SK-N-SH (cell line): ENCODE measurements around the gene CHCHD1. TPM values are rescaled to one million over a fixed set of nuclear protein-coding genes. Genes with fewer than 3 reads are reported as not detected.
"Not testable (repeated sequence)": the region's sequence is repeated elsewhere in the genome, so short reads cannot be mapped to it uniquely, and the experiment has no call there.

ENCODE experiments used
- CTCF ChIA-PET: fragments of 300-600, 350-600 bp; formaldehyde crosslinking; extraction: SDS; loops from one replicate; lab custom pipeline; 2021; lab: Yijun Ruan, JAX
- POLR2A ChIA-PET: fragments of 350-600 bp; sonication (Branson Sonifier 250); formaldehyde crosslinking; extraction: SDS; loops from one replicate; lab custom pipeline; 2020; ENCODE audit warnings: antibody characterized with exemption, inconsistent platforms; lab: Yijun Ruan, JAX
- DNase-seq: peaks from one replicate; pipeline ENCODE4 v3.0.0; 2012
- H2AFZ ChIP-seq: fragments of 200-600 bp; sonication (generic); 2 replicates; pipeline ENCODE4 v1.8.1; 2016; ENCODE audit warnings: antibody characterized with exemption, mild to moderate bottlenecking, low read depth
- H3F3A ChIP-seq: fragments of 200-600 bp; sonication (generic); replicated peaks from 2 replicates; pipeline ENCODE3; 2016; ENCODE audit warnings: antibody characterized with exemption, mild to moderate bottlenecking; ENCODE audit not compliant: insufficient read depth
- H3K27ac ChIP-seq, 2 experiments: fragments of 200-500 bp in 1 of 2; fragments of 200-600 bp in 1 of 2; sonication (Bioruptor generic) in 1 of 2; sonication (generic), shearing (Covaris generic) in 1 of 2; 2 replicates each; pipeline versions ENCODE4 v1.5.1 to v1.6.1; 2014 to 2016; ENCODE audit warnings: low read depth in 2 of 2, inconsistent platforms in 1 of 2, low read length in 1 of 2, mild to moderate bottlenecking in 1 of 2, mixed read lengths in 1 of 2
- H3K27me3 ChIP-seq: fragments of 200-600 bp; sonication (generic), shearing (Covaris generic); 2 replicates; pipeline ENCODE4 v1.6.1; 2016; ENCODE audit warnings: mixed run types; ENCODE audit not compliant: insufficient read depth
- H3K36me3 ChIP-seq, 2 experiments: fragments of 200-500 bp in 1 of 2; fragments of 200-600 bp in 1 of 2; sonication (Bioruptor generic) in 1 of 2; sonication (generic) in 1 of 2; replicated peaks in 1 of 2; 2 replicates each; pipeline versions ENCODE3 to v1.5.1; 2014 to 2016; ENCODE audit warnings: low read length in 1 of 2, mild to moderate bottlenecking in 1 of 2; ENCODE audit not compliant: insufficient read depth in 2 of 2, control insufficient read depth in 1 of 2
- H3K4me1 ChIP-seq, 2 experiments: fragments of 200-500 bp in 1 of 2; fragments of 200-600 bp in 1 of 2; sonication (Bioruptor generic) in 1 of 2; sonication (generic), shearing (Covaris generic) in 1 of 2; 2 replicates each; pipeline versions ENCODE4 v1.5.1 to v1.6.1; 2014 to 2016; ENCODE audit warnings: low read depth in 1 of 2, low read length in 1 of 2, mixed run types in 1 of 2; ENCODE audit not compliant: insufficient read depth in 2 of 2, control insufficient read depth in 1 of 2
- H3K4me2 ChIP-seq: fragments of 200-600 bp; sonication (generic), shearing (Covaris generic); 2 replicates; pipeline ENCODE4 v1.6.1; 2017; ENCODE audit warnings: mixed run types
- H3K4me3 ChIP-seq, 2 experiments: fragments of 200-500 bp in 1 of 2; fragments of 200-600 bp in 1 of 2; sonication (Bioruptor generic) in 1 of 2; sonication (generic), shearing (Covaris generic) in 1 of 2; 2 replicates each; pipeline versions ENCODE4 v1.5.1 to v1.8.1; 2014 to 2016; ENCODE audit warnings: low read depth in 2 of 2, inconsistent platforms in 1 of 2, low read length in 1 of 2, mild to moderate bottlenecking in 1 of 2, mixed read lengths in 1 of 2, moderate library complexity in 1 of 2
- H3K79me2 ChIP-seq: fragments of 200-600 bp; sonication (generic); 2 replicates; pipeline ENCODE4 v1.8.1; 2017; ENCODE audit warnings: mild to moderate bottlenecking; ENCODE audit not compliant: insufficient read depth
- H3K9ac ChIP-seq: fragments of 200-600 bp; sonication (generic); 2 replicates; pipeline ENCODE4 v1.6.1; 2017; ENCODE audit warnings: mixed run types
- H3K9me2 ChIP-seq: fragments of 200-600 bp; sonication (generic); 2 replicates; pipeline ENCODE4 v1.6.1; 2017; ENCODE audit warnings: mixed run types
- H3K9me3 ChIP-seq: fragments of 200-600 bp; sonication (generic); 2 replicates; pipeline ENCODE4 v1.6.1; 2017; ENCODE audit warnings: mixed run types, mild to moderate bottlenecking, moderate library complexity
- H4K20me1 ChIP-seq: fragments of 200-600 bp; sonication (generic); 2 replicates; pipeline ENCODE4 v1.6.1; 2017; ENCODE audit warnings: mild to moderate bottlenecking, mixed run types; ENCODE audit not compliant: insufficient read depth
- MXI1 ChIP-seq: IDR thresholded peaks from 2 replicates; pipeline ENCODE4 v1.6.1; 2012; ENCODE audit warnings: mild to moderate bottlenecking, low read depth, low read length, improper control_type of control experiment
- SIN3A ChIP-seq: IDR thresholded peaks from 2 replicates; pipeline ENCODE4 v1.6.1; 2012; ENCODE audit warnings: low read depth, mild to moderate bottlenecking, low read length, moderate library complexity, borderline replicate concordance
- TEAD4 ChIP-seq: IDR thresholded peaks from 2 replicates; pipeline ENCODE4 v1.4.0; 2012; ENCODE audit warnings: mild to moderate bottlenecking, borderline replicate concordance; ENCODE audit not compliant: insufficient read depth
- YY1 ChIP-seq: IDR thresholded peaks from 2 replicates; pipeline ENCODE4 v1.4.0; 2012; ENCODE audit warnings: low read depth, mild to moderate bottlenecking
- WGBS: methylation state at CpG from one replicate; pipeline ENCODE4 v1.1.6; 2017; ENCODE audit warnings: low lambda C conversion rate; 5-methylcytosine and 5-hydroxymethylcytosine counted together
- polyA plus RNA-seq, 3 experiments: library from polyadenylated mRNA; depleted of rRNA; stranded (reverse); fragments of >200 nt; gene quantifications; 2 replicates each; pipeline ENCODE4 v1.2.3, GENCODE V29; 2012
- TF ChIP-seq, protein P1 (sequence below): IDR thresholded peaks from 2 replicates; pipeline ENCODE4 v1.4.0; 2012; ENCODE audit warnings: low read depth, borderline replicate concordance

CHCHD1 gene
- polyA plus RNA-seq, 1 of the 3 experiments (the other 2 are of a cell fraction) = 60.9 TPM

GRCh38 chr10:73734028-73734720 is 47.7 kb upstream of the CHCHD1 start (continued):
- TF ChIP-seq SIN3A (no peak), MXI1 (no peak), TEAD4 (no peak)
- TF ChIP-seq, all 33 proteins: peak for 0

DNA sequence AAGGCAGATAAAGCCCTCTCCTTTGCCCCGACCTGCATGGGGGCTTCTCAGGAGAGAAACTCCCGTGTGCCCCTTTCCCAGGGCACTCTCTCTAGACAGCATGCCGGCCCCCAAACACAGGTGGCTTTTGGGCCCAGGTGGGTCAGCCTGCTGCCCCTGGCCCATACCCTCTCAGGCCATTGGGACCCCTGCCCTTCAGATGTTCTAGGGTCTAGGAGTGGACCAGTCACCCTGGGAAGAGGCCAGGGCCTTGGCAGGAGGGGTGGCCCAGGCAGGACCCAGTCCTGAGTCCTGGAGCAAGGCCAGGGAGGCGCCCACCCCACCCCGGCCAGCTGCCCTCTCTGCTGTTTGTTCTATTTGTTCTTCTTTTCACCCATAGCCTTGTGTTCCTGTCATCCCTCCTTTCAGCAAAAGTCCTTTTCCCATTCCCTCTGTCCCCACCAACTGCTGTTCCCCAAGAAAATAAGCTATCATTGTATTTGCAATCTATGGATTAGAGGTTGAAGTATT is 47.0 kb upstream of the CHCHD1 start:
- Histone ChIP-seq H3K27ac (no peak overlapping the region), H3F3A (peaks cover 10% of the 10 kb centered on the region), H3K9ac (no peak overlapping the region), H3K9me2 (no peaks in the 10 kb centered on the region), H4K20me1 (no peaks in the 10 kb centered on the region), H2AFZ (no peak overlapping the region), H3K79me2 (peaks cover 37% of the 10 kb centered on the region), H3K36me3 (peaks cover 0 to 14% of the 10 kb centered on the region in 2 experiments), H3K4me2 (no peak overlapping the region), H3K9me3 (no peaks in the 10 kb centered on the region), H3K27me3 (no peaks in the 10 kb centered on the region), H3K4me1 (peaks cover 0 to 6% of the 10 kb centered on the region in 2 experiments; a peak in 2 of 4 replicates), H3K4me3 (no peak overlapping the region)
- DNase-seq = no peak
- WGBS = 96% methylated on average over 2 of the region's 5 CpGs
- POLR2A ChIA-PET = no interaction called here
- CTCF ChIA-PET = interaction anchor here (0.6 kb wide), 1 partner anchor 241 kb away, joined by 3 read pairs; no protein-coding TSS in a partner anchor
- TF ChIP-seq YY1 = no peak
- TF ChIP-seq, protein P1, sequence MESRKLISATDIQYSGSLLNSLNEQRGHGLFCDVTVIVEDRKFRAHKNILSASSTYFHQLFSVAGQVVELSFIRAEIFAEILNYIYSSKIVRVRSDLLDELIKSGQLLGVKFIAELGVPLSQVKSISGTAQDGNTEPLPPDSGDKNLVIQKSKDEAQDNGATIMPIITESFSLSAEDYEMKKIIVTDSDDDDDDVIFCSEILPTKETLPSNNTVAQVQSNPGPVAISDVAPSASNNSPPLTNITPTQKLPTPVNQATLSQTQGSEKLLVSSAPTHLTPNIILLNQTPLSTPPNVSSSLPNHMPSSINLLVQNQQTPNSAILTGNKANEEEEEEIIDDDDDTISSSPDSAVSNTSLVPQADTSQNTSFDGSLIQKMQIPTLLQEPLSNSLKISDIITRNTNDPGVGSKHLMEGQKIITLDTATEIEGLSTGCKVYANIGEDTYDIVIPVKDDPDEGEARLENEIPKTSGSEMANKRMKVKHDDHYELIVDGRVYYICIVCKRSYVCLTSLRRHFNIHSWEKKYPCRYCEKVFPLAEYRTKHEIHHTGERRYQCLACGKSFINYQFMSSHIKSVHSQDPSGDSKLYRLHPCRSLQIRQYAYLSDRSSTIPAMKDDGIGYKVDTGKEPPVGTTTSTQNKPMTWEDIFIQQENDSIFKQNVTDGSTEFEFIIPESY = no peak

DNA sequence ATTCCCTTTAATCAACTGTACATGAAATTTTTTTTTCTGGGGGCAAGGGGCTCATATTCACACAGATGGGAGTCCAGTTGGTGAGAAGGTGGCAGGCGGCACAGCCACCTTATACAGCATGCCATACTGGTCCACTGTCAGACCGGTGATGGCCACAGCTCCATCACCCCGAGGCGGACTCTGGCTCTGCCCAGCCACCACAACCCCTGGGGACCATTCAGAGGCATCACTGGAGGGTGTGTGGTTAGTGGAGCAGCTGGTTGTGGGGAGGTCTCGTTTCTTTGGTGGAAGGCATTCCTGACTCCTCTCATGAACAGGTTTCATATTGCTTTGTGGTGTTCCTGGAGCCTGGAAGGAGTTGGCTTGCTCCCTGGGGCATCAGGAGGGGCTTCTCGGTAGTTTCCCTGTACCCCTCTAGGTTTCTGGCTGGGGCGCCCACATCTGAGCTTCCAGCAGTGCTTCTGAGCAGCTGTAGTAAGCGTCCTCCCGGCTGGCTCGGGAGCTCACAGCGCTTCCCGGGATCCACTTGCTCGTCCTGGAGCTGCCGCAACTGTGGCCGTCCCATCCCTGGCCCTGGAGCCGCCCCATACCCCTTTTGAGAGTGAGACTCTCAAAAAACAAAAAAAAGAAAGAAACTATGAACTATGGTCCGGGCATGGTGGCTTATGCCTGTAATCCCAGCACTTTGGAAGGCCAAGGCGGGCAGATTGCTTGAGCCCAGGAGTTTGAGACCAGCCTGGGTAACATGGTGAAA is 41.2 kb upstream of the CHCHD1 start:
- CTCF ChIA-PET = not testable (repeated sequence)

More for the DNA sequence above, 41.2 kb upstream of the CHCHD1 start:
- H2AFZ ChIP-seq, H3K27me3 ChIP-seq, H3K27ac ChIP-seq, H3K36me3 ChIP-seq, H3K9me3 ChIP-seq, H3K9me2 ChIP-seq, H3K9ac ChIP-seq, H3K4me1 ChIP-seq, H3K4me3 ChIP-seq, H3K4me2 ChIP-seq, H4K20me1 ChIP-seq, H3F3A ChIP-seq, DNase-seq: not testable (repeated sequence)
- POLR2A ChIA-PET = interaction anchor here (0.6 to 4.9 kb wide), 2 partner anchors 10 to 548 kb away, joined by 4 to 21 read pairs; no protein-coding TSS in a partner anchor
- WGBS = 95% methylated on average over 15 of the region's 18 CpGs
- peaks cover 34% of the 10 kb centered on the region for H3K79me2 ChIP-seq
